Stimulated activated CD4-positive, alpha-beta T cell treated with anti-CD3 and anti-CD28 coated beads, Interleukin-15, amount 100 ng/mL, for 48 hours (primary cell): Measurements from ENCODE around the gene MATCAP1.

ENCODE experiments used
- DNase-seq, 2 donors: peaks; one replicate each; pipeline ENCODE4 v3.0.0-alpha.2; 2020; ENCODE audit warnings: low read depth in 2 of 2

The MATCAP1 gene

DNA sequence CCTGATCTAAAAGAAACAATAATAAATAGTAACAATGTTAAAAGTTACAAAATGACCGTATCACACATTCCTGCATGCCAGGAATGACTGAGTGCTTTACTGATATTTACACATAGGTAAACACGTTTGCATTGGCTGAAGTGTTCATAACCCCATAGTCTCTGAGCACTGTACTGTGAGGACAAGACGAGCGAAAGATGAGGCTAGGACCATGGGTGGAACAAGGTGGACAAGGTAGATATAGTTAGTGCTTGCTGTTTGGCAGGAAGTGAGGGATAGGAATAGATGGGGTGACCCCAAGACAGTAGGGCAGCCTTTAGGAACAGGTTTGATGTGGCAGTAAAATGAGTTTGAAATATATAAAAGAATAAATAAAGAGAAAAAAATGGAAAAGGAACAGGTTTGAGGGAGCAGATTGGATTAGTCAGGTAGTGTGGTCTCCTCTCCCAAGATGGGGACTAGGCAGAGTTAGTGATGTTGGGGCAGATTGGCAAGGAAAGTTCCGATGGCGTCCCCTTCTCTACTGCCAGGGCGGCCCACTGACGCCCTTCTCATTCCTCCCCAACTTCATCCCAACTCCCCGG, 7.7 kb upstream of the MATCAP1 start:
- DNase-seq, result no peak

DNA sequence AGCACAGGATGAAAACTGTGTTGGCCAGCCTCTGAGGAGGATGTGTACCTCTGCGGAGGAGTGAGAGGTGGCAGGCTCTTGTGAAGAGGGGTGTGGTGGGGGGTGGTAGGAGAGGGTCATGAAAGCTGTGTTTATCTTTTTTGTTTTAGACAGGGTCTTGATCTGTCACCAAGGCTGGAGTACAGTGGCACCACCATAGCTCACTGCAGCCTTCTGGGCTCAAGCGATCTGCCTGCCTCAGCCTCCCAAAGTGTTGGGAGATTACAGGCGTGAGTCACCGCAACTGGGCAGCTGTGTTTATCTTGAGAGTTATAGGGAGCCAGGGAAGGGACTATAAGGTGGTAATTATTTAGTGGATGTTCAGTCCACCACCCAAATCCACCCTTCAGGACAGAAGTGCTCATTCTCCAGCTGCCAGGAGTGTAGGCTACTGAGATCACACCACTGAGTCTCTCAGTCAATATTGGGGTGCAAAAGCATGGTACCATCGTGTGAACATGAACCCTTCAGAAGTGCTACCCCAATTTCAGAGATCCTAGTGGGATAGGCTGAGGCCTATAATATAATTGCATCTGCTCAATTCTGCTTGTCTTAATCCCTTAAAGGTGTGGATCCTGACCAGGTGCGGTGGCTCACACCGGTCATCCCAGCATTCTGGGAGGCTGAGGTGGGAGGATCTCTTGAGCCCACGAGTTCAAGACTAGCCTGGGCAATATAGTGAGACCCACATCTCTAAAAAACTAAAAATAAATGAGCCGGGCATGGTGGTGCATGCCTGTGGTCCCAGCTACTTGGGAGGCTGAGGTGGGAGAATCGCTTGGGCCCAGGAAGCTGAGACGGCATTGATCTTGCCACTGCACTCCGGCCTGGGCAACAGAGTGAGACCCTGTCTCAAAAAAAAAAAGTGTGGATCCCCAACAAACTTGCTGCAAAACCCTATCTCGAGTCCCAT, 7.0 kb upstream of the MATCAP1 start:
- no peak for DNase-seq

DNA sequence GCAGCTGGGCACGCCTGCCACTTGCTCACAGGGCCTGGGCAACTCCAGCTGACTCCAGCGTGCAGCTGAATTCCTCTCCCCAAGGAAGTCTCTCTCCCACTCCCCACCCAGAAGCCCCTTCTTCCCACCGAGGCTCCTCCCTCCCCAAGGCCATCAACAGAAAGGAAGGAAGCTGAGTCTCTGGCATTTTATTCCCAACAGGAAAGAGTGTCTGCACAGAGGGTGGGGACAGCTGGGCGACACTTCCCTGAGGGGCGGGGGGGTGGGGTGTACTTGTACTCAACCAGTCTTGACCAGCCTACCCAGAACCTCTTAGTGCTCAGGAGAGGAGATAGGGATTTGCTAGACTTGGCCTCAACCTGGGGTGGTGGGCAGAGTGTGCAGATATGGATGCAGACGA, 6.3 kb upstream of the MATCAP1 start, which contains the start of gene EXOC3L1:
Gene EXOC3L1, minus strand, starts transcription at position 96 of the 400 bp plus-strand sequence. CDS start 460 bp downstream, outside the sequence.
- no peak for DNase-seq

DNA sequence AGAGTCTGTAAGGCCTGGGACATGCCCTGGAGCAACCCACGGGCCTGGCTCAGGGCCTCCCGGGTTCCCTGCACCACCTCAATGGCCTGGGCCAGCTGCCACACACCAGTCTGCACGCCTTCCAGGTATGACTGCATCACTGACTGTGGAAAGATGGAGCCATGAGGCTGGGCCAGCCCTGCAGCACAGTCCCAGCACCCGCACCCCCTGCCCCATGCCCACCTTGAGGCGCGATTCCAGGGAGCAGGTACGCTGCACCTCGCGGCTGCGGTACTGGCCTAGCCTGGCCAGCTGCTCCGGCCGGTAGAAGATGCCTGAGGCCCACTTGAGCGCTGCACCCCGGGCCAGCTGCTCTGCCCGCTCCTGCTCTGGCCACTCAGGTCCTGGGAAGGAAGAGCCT, 5.0 kb upstream of the MATCAP1 start:
- no peak for DNase-seq

DNA sequence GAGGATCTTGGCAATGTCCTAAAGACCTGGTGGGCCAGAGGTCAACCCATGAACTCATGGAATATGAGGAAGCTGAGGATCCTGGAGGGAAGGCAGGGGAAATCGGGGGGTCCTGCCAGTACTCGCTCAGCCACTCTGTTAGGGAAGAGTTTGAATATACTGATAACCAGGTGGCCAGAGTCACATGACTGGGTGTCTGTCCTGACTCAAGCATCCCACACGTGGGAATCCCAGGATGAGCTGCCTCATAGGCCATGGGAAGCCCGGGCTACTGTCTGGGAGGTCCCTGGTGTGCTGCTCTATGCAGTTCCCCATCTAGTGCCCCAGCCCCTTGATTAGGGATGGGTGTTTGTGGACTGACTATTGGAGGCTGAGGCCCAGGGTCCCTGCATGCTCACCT, 4.6 kb upstream of the MATCAP1 start:
- DNase-seq, result no peak

DNA sequence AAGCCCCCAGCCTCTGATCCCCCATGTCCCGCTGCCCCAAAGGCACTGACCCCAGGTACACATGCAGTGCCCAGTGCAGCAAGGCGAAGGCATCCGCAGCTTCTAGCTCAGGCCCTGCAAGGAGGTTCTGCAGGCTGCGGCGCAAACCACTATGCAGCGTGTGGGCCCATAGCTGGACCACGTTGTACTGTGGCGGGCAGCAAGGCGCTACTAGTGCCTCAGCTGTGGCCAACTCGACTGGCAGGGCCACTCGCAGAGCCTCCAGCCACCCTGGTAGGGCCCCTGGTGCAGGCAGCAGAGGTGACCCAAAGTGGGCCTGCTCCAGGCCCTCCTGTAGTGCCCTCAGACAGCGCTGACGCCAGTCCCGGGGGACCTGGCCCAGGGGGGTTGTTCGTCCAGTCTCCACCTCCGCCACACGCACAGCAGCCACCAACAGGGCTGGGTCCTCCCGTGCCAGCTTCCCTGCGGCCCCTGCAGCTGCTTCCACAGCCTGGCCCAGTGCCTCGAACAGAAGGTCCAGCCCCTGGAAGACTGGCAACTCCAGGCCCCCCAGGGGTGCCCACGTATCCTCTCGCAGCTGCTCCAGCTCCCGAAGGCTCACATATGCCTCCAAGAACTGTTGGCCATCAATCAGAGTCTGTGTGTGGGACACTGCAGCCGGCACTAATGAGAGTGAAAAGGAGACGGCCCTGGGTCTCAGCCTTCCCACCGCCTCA, 3.6 kb upstream of the MATCAP1 start:
- no peak for DNase-seq

DNA sequence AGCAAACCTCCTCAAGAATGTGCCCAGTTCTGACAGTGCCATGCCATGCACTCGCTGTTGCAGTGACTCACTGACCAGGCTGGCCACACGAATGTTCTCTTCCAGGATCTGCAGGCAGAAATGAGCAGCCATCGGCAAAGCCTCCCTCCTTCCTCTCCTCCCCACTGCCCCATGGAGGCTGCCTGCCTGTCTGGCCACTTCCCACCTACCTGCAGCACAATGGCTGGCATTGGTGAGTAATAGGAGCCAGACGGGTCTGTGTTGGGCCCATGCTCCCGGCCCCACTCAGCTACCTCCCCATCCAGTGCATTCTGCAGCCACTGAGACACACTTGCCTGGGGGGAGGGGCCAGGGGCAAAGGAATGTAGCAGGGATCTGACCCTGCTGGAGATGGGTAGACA, 2.8 kb upstream of the MATCAP1 start:
- DNase-seq, result no peak

DNA sequence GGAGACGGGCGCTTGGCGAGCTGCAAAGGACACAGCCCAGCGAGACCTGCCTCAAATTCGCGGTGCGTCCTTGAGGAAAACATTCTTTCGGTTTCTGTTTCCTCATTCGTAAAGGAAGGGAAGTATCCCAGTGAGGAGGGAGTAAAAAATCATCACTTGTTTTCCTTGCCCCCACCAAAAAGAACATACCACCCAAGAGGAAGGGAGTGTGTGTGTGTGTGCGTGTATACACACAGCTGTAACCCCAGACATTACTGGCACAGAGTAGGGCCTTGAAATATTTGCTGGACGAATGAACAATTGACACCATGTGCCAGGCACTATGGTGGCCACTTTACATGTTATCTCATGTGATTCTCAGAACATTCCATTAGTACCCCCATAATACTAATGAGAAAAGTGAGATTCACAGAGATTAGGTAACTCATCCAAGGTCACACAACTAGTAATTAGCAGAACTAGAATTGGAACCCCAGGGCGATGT, 1.9 kb upstream of the MATCAP1 start:
- DNase-seq, result no peak

DNA sequence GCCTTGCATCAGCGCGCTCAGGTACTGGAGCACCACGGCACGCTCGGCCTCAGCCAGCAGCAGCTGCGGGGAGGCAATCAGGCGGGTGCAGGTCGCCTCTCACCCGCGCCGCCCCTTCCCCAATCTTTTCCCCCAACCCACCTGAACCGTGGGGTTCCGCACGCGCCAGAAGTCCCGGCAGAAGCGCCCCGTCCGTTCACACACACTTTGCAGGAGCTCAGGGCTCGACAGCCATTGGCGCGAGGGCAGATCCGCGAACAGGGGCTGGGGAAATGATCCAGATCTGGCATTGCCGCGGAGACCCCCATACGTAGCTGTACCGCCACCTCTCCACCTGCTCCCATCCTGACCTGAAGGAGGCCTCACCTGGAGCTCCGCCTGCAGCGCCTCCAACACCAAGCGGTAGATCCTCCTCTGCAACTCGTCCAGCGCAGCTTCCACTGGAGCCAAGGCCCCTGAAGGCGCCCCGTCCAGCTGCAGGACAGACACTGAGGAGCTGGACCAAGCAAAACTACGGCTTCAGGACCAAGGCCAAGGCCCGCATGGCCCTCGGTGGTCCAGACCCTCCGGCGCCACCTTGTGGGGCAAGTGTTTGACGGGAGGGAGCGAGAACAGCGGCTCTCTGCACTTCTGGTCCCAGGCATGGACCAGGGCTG, 1.4 kb upstream of the MATCAP1 start:
- peak; percentile 68 to 87 for DNase-seq

DNA sequence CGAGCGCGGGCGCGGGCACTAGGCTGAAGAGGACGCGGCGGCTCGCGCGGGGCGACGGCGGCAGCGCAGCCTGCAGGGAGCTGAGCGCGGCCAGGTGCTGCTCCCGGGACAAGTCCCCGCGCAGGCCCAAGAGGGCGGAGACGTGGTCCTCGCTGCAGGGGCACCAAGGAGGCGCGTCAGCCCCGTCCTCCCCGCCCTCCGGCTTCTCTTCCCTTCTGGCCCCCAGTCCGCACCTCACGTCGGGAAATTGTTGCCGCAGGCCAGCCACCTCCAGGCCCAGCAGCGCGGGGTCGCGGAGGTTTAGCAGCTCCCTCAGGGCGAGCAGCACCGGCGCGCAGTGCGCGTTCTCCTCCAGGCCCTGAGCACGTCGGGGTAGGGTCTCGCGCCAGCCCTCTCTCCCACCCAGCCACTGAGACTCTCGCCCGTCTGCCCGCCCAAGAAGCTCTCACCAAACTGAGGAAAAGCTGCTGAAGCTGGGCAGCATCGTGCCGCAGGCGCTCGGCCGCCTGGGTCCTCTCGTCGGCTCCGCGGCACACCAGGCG, 761 bp upstream of the MATCAP1 start:
- DNase-seq, result no peak

DNA sequence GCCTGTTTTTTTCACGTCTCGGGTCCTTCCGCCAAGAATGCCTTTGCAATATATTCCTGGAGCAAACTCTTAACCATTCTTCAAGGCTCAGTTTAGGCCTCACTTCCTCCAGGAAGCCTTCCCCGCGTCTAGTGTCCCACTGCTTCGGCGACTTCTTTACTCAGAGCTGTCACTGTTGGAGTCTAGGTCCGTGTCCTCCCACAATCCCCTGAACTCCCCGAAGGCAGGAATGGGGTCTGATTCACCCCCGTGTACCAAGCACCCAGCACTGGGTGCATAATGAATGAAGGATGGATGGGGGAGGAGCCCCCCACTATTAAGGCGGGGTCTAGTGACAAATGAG, 508 bp downstream of the MATCAP1 start:
- DNase-seq, result no peak

DNA sequence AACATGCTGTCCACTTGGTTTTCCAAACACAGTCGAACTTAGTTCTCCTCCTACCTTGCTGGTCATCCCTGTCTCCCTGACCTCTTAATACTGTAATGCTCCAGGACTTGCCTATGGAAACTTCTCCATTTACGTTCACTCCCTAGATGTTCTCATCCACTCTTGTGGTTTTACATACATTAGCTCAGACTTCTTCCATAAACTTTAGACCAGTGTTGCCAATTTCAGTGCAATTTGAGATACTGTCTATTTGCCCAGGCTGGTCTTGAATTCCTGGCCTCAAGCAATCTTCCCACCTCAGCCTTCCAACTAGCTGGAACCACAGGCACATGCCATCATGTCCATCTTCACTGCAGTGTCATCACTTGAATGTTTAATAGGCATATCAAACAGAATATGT, 1.5 kb downstream of the MATCAP1 start:
- no peak for DNase-seq

DNA sequence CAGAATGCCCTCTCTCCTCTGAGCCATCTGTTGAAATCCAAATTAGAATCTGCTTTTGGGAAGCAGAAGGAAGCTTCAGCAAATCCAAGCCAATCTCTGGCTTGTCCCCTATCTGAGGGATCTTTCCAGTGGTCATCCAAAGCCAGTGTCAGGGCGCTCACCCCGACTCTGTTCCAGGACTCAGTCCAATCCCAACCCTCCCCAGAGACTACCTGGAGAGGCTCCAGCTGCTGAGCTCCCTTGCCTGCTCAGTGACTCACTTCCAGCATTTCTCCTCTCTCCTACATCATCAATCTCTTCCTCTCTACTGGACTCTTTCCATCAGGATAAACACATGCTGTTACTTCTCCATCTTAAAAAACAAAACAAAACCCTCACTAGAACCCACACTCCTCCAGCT, 2.4 kb downstream of the MATCAP1 start:
- no peak for DNase-seq

DNA sequence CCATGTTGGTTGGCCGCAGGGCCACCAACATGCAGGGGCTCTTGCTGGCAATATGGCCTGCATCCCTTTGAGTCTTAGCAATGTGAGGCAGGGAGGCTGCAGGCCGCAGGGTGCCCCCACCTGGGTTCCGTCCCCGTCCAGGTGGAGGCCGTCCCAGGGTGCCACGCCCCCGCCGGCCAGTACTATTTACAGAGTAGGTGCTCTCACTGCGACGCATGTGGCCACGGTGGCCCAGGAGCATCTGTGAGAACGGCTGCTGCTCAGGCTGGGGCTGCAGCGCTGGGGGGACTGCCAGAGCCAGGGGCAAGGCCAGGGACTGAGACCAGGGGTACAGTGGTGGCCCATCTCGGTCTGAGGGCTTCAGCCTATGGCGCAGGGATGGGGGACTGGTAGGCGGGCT, 3.6 kb downstream of the MATCAP1 start:
- no peak for DNase-seq

DNA sequence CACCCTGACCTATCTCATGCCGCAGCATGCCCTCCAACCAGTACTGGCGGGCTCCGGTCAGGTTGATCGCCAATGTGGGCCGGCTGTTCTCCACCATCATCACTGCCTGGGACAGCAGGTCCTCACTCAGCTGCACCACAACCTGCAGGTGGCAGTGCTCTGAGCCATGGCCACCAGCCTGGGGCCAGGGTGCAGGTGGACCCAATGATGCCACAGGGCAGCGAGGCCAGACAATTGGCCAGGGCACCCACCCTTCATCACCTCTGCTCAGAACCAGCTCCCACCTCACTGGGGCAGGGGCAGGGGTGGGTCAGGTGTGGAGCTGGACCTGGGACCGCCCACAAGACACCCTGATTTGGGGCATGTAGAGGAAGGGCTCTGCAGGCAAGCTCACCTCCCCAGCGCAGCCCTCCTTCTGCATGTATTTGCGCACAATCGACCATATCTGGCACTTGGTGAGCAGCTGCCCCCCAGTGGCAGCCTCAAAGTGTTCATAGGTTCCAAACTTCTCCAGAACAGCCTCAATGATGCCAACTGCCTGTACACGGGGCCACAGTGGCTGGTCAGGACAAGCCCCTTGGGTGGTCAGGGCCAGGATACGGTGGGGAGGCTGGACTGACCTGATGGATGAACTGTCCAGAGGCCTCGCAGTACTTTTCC, 4.2 kb downstream of the MATCAP1 start:
- DNase-seq, result no peak

DNA sequence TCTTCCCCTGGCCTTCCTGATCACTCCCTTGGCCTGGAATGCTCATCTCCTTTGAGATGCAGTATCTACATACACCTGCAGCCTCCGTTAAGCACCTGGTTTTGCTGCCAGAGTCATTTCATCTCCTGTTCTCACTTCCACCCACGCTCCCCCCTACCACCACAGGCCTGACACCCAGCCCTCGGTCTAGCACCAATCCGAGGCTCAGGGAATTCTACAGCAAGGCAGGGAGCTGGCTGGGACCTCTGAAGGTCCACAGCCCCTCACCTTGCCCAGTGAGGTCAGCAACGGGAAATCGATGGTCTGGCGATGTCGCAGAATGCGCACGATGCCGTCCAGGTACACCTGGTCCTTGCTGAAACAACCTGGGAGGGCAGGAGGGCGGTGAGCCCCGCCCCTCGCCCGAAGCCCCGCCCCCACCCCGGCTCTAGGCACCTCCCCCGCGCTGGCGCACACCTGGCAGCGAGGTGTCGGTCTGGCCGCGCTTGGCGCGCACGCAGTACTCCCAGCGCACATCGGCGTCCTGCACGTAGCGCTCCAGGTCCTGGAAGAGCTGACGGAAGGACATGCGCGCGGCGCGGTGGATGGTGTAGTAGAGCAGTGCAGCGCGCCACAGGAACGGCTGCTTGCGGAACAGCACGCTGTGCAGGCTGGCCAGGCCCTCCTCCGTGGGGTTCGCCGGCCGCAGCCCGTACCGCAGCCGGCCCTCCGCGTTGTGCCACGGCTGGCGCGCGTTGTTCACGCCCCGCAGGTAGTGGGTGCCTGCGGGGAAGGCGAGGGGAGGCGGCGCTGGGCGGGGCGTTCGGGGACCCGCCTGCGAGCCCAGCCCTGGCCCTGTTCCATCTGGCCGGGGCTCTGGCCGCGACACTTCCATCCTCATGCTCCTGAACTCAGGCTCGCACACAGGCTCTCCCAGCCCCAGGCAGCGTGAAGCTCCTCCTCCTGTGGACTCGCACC, 5.7 kb downstream of the MATCAP1 start:
- no peak for DNase-seq

DNA sequence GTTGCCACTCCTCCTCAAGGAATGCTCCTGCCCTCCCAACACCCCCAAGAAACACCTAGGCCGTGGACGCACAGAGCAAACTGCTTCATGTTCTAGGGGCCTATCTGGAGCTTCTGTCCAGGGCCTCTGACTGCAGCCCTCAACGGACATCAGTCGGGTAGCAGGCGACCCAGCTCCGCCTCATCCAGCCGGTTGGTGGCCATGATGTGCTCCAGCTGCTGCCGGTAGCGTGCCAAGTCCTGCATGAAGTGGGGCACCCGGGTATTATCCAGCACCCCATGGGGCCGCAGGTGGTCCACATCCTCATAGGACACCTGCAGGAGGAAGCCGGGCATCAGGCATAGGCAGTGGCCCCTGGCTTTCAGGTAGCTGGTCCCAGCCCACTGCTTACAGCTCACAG, 7.1 kb downstream of the MATCAP1 start:
- DNase-seq, result no peak

DNA sequence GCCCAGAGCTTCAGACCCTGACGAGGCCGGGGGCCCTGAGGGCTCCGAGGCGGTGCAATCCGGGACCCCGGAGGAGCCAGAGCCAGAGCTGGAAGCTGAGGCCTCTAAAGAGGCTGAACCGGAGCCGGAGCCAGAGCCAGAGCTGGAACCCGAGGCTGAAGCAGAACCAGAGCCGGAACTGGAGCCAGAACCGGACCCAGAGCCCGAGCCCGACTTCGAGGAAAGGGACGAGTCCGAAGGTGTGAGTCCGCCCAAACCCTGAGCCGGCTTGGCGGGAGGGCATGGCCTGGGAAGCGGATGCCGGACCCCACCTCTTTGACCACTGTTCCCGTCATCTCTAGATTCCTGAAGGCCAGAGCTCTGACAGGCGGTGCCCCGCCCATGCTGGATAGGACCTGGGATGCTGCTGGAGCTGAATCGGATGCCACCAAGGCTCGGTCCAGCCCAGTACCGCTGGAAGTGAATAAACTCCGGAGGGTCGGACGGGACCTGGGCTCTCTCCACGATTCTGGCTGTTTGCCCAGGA, 9.0 kb downstream of the MATCAP1 start:
- no peak for DNase-seq

DNA sequence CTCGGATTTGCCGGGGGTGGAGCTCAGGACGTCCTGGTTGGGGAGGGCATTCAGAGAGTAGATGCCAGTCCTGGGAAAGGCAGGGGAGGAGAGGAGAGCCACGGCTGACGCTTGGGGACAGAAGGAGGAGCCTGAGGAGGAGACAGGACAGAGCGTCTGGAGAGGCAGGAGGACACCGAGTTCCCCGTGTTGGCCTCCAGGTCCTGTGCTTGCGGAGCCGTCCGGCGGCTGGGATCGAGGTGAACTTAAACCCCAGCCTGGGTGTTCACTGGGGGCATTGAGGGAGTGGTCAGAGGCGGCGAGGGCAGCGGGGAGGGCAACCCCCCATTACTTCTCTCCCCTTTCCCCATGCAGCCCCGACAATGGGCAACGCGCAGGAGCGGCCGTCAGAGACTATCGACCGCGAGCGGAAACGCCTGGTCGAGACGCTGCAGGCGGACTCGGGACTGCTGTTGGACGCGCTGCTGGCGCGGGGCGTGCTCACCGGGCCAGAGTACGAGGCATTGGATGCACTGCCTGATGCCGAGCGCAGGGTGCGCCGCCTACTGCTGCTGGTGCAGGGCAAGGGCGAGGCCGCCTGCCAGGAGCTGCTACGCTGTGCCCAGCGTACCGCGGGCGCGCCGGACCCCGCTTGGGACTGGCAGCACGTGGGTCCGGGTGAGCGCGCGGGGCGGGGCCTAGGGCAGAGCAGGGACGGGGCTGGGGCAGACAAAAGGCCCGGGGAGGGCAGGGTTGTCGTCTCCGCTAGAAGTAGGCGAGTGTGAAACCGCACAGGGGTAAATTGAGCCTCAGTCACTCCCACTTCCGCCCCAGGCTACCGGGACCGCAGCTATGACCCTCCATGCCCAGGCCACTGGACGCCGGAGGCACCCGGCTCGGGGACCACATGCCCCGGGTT, 9.7 kb downstream of the MATCAP1 start:
- DNase-seq, result no peak
